Upper lobe of left lung (tissue), 4 donors: ENCODE measurements around the gene NAT14.

Experiments used
- EP300 ChIP-seq, 4 donors: sonication (generic); formaldehyde crosslinking; IDR thresholded peaks; one replicate each; pipeline ENCODE4 v1.5.1; 2017; ENCODE audit warnings: antibody characterized with exemption in 4 of 4, control low read depth in 2 of 4
- POLR2AphosphoS5 ChIP-seq, 2 donors: sonication (generic); formaldehyde crosslinking; IDR thresholded peaks; one replicate each; pipeline ENCODE4 v1.5.1; 2017; ENCODE audit warnings: antibody characterized with exemption in 2 of 2

- TF ChIP-seq EP300 (IDR thresholded peaks at IDR 0.05) (no peak), POLR2AphosphoS5 (IDR thresholded peaks at IDR 0.05) (peak; percentile 8 to 35)
Measured at GRCh38 chr19:55486971-55487923, 2.3 kb downstream of the NAT14 start.
